M059J (cell line): Measurements from ENCODE around the gene DMD. TPM values are rescaled to one million over a fixed set of nuclear protein-coding genes. Genes with fewer than 3 reads are reported as not detected.
A peak's percentile ranks its signal among the peaks of the same experiment; 100 is the strongest.
"Not testable (repeated sequence)": the region's sequence is repeated elsewhere in the genome, so short reads cannot be mapped to it uniquely, and the experiment has no call there.

Experiments used
- DNase-seq: peaks from one replicate; pipeline ENCODE4 v3.0.0-alpha.2; 2012; ENCODE audit warnings: low read depth
- total RNA-seq: library from RNA; depleted of rRNA; stranded (reverse); fragments of >200 nt; shearing (Covaris generic); gene quantifications from 2 replicates; pipeline ENCODE4 v1.2.3, GENCODE V29; 2014

DMD gene
- total RNA-seq, 1 experiment from 2014 or later = 1.1 TPM

DNA sequence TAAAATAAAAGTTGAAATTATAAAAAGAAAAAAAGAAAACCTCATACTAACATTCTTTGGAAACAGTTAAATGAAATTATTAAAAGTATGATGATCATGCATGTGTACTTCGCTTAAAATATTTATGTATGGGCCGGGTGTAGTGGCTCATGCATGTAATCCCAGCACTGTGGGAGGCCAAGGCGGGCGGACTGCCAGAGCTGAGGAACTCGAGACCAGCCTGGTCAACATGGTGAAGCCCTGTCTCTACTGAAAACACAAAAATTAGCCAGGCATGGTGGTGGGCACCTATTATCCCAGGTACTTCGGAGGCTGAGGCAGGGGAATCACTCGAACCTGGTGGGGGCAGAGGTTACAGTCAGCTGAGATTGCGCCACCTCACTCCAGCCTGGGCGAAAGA is 1187.3 kb downstream of the DMD start:
- no peak for DNase-seq

- no peak for DNase-seq
Measured at GRCh38 chrX:32016195-32016594, 1195.2 kb downstream of the DMD start.

DNA sequence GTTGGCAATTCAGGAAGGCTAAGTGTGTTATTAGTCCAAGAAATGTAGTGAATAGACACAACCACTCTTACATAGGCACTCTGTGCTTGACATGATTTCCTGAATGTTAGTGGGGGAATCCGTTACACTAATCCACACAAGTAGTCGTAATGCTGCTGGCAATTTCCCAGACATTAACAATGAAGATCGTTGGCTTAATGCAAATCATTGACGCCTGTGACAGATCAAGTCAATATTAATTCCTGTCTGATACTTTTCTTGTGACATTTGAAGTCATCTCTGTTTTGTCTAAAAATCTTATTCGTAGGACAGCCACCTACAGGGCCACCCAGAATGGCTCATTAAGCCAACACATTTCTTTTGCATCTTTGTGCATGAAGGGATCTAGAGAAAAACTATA is 1200.4 kb downstream of the DMD start:
- no peak for DNase-seq

- DNase-seq = no peak
Measured at GRCh38 chrX:32010212-32010611, 1201.1 kb downstream of the DMD start.

DNA sequence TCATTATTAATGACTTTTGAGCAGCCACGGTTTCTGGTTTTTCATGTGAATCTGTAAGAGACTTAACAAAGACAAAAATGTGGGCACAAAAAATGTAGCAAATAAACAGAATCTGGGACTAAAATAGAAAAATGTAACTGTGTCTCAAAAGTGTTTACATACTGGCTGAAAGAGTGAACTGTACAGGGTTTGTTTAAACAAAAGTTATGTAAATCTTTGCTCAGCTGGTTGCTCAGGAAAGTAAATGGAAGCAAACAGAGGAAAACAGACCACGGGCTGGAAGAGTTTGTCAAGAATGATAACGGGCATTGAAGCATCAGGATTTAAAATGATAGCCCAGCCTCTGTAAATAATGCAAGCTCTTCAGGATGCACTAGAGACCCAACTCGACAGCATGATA is 1217.7 kb downstream of the DMD start:
- no peak for DNase-seq

GRCh38 chrX:31988975-31989374 is 1222.4 kb downstream of the DMD start:
- no peak for DNase-seq

DNA sequence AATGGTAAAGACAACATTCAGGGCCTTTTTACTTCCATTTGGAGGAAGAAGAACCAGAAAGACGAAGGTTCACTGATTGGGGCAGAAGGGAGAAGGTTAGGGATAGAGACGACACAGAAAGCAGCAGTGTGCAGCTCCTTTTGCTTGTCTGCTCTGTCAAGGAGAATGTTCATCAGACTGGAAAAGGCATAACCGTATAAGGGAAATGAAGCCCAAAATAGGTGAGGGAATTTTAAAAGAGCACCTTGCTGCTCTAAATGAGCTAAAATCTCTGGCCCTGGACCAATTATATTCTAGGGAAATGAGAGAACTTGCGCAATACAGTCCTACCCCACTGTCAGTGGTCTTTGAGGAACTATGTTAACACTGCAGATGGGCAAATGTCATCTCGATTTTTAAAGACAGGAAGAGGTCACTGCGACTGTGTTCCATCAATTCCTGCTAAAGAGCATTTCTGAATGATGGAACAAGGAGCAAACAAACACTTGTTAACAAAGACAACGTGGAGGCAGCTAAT is 1229.7 kb downstream of the DMD start:
- no peak for DNase-seq

DNA sequence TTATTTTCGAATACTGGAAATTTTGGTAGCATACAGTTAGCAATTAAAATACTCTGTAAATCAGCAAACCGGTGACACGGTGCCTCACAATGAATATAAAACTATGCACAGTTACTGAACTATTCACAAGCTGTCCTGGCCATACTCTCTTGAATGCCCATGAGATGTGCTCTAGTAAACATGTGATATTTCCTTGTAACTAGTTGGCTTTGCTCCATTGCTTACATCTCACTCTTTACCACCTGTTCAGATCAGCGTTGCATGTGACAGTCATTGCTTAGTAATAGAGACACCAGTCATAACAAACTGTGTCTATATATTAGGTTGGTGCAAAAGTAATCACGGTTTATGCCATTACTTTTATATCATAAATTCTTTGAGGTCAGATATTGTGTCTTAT is 1241.6 kb downstream of the DMD start:
- no peak for DNase-seq

GRCh38 chrX:31962256-31962655 is 1249.1 kb downstream of the DMD start:
- DNase-seq = no peak

GRCh38 chrX:31934842-31935370 is 1276.4 kb downstream of the DMD start:
- DNase-seq = no peak

- DNase-seq = no peak
Measured at GRCh38 chrX:31934015-31934414, 1277.3 kb downstream of the DMD start.

DNA sequence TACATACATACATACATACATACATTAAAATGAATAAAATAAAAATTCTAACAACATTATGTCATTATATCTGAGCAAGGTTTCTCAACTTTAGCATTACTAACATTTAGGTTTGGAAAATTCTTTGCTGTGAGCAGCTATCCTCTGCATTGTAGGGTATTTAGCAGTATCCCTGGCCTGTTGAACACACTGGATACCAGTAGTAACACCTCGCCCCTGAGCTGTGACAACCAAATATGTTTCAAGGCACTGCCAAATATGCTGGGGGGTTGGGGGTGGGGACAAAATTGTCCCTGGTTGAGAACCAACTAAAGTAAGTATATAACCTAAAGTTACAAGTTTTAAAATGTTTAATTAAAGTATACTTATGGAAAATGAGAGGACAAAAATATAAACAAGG is 1278.6 kb downstream of the DMD start:
- no peak for DNase-seq

DNA sequence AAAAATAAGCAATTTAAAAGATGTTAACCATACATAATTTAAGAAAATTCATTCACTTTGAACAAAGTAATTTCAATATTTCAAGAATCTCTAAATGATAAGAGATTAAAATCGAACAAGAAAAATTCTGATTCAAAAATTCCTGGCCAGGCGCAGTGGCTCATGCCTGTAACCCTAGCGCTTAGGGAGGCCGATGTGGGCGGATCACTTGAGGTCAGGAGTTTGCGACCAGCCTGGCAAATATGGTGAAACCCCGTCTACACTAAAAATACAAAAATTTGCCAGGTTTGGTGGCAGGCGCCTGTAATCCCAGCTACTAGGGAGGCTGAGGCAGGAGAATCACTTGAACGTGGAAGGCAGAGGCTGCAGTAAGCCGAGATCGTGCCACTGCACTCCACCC is 1279.0 kb downstream of the DMD start:
- DNase-seq = not testable (repeated sequence)

DNA sequence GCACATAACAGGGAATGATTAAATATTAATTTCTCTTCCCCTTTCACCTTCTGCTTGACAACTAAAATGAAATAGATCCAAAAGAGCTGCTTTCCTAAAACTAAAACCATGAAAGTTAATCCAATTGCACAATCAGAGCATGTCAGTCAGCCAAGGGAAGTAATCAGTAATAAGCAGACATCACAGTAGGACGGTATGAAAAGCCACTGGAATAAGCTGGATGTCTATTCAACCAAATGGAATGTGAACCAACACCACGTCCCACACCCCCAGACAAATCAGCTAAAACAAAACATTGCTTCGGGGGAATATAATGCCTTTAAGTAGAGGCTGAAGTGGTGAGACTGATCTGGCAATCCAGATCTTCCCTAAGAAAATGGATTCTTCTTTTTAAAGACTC is 1280.1 kb downstream of the DMD start:
- peak; percentile 2 for DNase-seq

DNA sequence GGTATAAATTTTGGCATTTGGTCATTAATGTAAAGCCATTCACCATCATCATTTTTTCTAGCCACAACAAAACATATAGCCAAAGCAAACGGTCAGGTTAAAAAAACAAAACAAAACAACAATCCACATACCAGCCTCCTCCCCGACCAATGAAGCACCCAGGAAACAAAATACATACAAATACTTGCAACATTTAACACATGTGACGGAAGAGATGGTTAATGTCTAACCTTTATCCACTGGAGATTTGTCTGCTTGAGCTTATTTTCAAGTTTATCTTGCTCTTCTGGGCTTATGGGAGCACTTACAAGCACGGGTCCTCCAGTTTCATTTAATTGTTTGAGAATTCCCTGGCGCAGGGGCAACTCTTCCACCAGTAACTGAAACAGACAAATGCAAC is 1282.0 kb downstream of the DMD start:
- DNase-seq = no peak

- no peak for DNase-seq
Measured at GRCh38 chrX:31921236-31921635, 1290.1 kb downstream of the DMD start.

- no peak for DNase-seq
Measured at GRCh38 chrX:31909850-31910572, 1301.3 kb downstream of the DMD start.

GRCh38 chrX:31894152-31894551 is 1317.2 kb downstream of the DMD start:
- DNase-seq = no peak

GRCh38 chrX:31893525-31893924 is 1317.8 kb downstream of the DMD start:
- no peak for DNase-seq

- DNase-seq = no peak
Measured at GRCh38 chrX:31889088-31889487, 1322.3 kb downstream of the DMD start.

DNA sequence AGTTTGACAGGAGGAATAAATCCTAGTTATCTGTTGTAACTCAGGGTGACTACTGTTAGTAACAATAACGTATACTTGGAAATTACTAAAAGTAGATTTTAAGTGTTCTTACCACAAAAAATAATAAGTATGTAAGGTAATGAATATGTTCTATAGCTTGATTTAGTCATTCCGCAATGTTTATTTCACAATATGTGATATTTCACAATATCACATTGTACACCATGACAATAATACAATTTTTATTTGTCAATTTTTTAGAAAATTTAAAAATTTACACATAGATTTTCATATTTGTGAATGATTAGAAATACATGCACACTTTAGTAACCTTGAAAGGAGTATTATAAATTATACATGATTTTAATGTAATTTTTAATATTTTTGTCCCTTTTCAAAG is 1326.8 kb downstream of the DMD start:
- DNase-seq = no peak

GRCh38 chrX:31872007-31872406 is 1339.3 kb downstream of the DMD start:
- DNase-seq = no peak

DNA sequence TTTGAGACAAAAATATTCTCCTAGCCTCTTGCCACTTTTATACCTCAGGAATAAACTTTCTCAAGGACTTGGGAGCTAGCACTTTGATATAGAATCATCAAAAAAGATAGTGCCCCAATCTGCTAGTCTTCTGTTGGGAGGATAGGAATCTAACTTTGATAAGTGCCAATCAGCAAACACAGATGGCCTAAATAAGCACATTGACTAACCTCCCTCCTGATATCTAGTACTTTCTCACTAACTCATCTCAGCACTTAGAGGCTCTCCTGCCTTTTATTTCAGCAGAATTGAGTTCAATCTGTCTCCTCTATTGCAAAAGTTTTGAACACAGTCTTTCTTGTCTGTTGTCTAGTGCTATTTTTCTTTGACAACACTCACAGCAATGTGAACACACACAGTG is 1341.1 kb downstream of the DMD start:
- DNase-seq = no peak

DNA sequence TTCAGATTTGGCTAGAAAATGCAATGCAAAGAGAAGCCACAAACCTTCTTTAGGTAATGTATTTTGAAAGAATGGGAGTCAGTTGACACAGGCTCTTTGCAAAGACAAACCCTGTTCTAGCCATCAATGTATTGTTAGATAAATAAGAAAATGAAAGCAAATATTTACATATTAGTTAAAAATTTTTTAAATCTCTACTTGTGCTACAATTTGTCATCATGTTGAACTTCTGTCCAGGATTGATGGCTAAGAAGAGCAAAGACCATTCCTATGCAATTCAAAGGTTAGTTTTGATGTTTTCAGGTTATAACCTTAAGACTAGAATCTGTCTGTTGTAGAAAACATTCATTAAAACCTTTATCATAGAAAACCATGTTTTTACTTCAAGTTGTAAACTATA is 1350.7 kb downstream of the DMD start:
- DNase-seq = no peak
